ENCODE results near the gene ELOVL5.

ELOVL5 gene

GRCh38 chr6:53295176-53295575 is 53.6 kb downstream of the ELOVL5 start:
- no peak overlapping the region for H3K4me2 ChIP-seq
- H3K36me3 ChIP-seq (ENCODE audit: insufficient read depth), result peaks cover 3% of the 10 kb centered on the region; the same call in 1 of the 2 replicates

GRCh38 chr6:53294611-53295010 is 54.1 kb downstream of the ELOVL5 start:
- Histone ChIP-seq H3K4me1 (ENCODE audit: low read depth, poor library complexity, severe bottlenecking) (peaks cover 3% of the 10 kb centered on the region), H3K9ac (no peak overlapping the region), H3K27me3 (ENCODE audit: insufficient read depth, low read depth) (no peaks in the 10 kb centered on the region), H2AFZ (ENCODE audit: low read depth) (no peak overlapping the region), H3K27ac (no peak overlapping the region), H3K36me3 (ENCODE audit: insufficient read depth) (peaks cover 3% of the 10 kb centered on the region; the same call in 1 of the 2 replicates), H3K4me3 (IDR thresholded peaks at IDR 0.05; ENCODE audit: insufficient read depth, low read depth, low read length) (no peak overlapping the region), H4K20me1 (ENCODE audit: insufficient read depth) (0 out of 2 replicates have a peak, but pooled peaks cover 9% of the 10 kb centered on the region), H3K79me2 (ENCODE audit: insufficient read depth, low read depth) (peaks cover 20% of the 10 kb centered on the region; the same call in 1 of the 2 replicates), H3K4me2 (no peak overlapping the region)
- TF ChIP-seq CTCF (conservative IDR thresholded peaks at IDR 0.05; ENCODE audit: low read depth, low read length), result no peak

More at GRCh38 chr6:53295176-53295575, 53.6 kb downstream of the ELOVL5 start:
- peaks cover 23% of the 10 kb centered on the region; the same call in 1 of the 2 replicates for H3K79me2 ChIP-seq (ENCODE audit: insufficient read depth, low read depth)
- TF ChIP-seq CTCF (conservative IDR thresholded peaks at IDR 0.05; ENCODE audit: low read depth, low read length), result no peak
- no peak overlapping the region for H3K27ac ChIP-seq
- H3K4me3 ChIP-seq (IDR thresholded peaks at IDR 0.05; ENCODE audit: insufficient read depth, low read depth, low read length), result no peak overlapping the region
- peaks cover 3% of the 10 kb centered on the region for H3K4me1 ChIP-seq (ENCODE audit: low read depth, poor library complexity, severe bottlenecking)
- no peaks in the 10 kb centered on the region for H3K27me3 ChIP-seq (ENCODE audit: insufficient read depth, low read depth)
- H4K20me1 ChIP-seq (ENCODE audit: insufficient read depth), result 0 out of 2 replicates have a peak, but pooled peaks cover 9% of the 10 kb centered on the region
- no peak overlapping the region for H3K9ac ChIP-seq
- H2AFZ ChIP-seq (ENCODE audit: low read depth), result no peak overlapping the region

- Histone ChIP-seq H3K4me1 (ENCODE audit: low read depth, poor library complexity, severe bottlenecking) (peaks cover 3% of the 10 kb centered on the region), H3K36me3 (ENCODE audit: insufficient read depth) (peaks cover 3% of the 10 kb centered on the region; the same call in 1 of the 2 replicates), H3K79me2 (ENCODE audit: insufficient read depth, low read depth) (peaks cover 17% of the 10 kb centered on the region; the same call in 1 of the 2 replicates), H3K9ac (no peak overlapping the region), H4K20me1 (ENCODE audit: insufficient read depth) (0 out of 2 replicates have a peak, but pooled peaks cover 9% of the 10 kb centered on the region), H2AFZ (ENCODE audit: low read depth) (no peak overlapping the region), H3K4me2 (no peak overlapping the region), H3K27ac (no peak overlapping the region), H3K4me3 (IDR thresholded peaks at IDR 0.05; ENCODE audit: insufficient read depth, low read depth, low read length) (no peak overlapping the region), H3K27me3 (ENCODE audit: insufficient read depth, low read depth) (no peaks in the 10 kb centered on the region)
- TF ChIP-seq CTCF (conservative IDR thresholded peaks at IDR 0.05; ENCODE audit: low read depth, low read length), result peak; percentile 30; the same call in 1 of the 2 replicates
Observed at GRCh38 chr6:53294095-53294494, 54.7 kb downstream of the ELOVL5 start.

GRCh38 chr6:53293691-53294090 is 55.1 kb downstream of the ELOVL5 start:
- Histone ChIP-seq H3K36me3 (ENCODE audit: insufficient read depth) (peaks cover 3% of the 10 kb centered on the region; the same call in 1 of the 2 replicates), H4K20me1 (ENCODE audit: insufficient read depth) (0 out of 2 replicates have a peak, but pooled peaks cover 7% of the 10 kb centered on the region), H3K27me3 (ENCODE audit: insufficient read depth, low read depth) (no peaks in the 10 kb centered on the region), H3K79me2 (ENCODE audit: insufficient read depth, low read depth) (peaks cover 14% of the 10 kb centered on the region; the same call in 1 of the 2 replicates), H3K4me3 (IDR thresholded peaks at IDR 0.05; ENCODE audit: insufficient read depth, low read depth, low read length) (no peak overlapping the region), H3K4me2 (no peak overlapping the region), H2AFZ (ENCODE audit: low read depth) (no peak overlapping the region), H3K9ac (no peak overlapping the region), H3K4me1 (ENCODE audit: low read depth, poor library complexity, severe bottlenecking) (peaks cover 3% of the 10 kb centered on the region), H3K27ac (no peak overlapping the region)
- no peak for TF ChIP-seq CTCF (conservative IDR thresholded peaks at IDR 0.05; ENCODE audit: low read depth, low read length)

Measured in KMS-11 (cell line).